ENCODE results near the gene VNN1.
"Not testable (repeated sequence)": the region's sequence is repeated elsewhere in the genome, so short reads cannot be mapped to it uniquely, and the experiment has no call there.

VNN1 gene

GRCh38 chr6:132698608-132699007 is 15.2 kb downstream of the VNN1 start:
- Histone ChIP-seq H3K27ac (ENCODE audit: low read depth, low read length, severe bottlenecking) (no peak overlapping the region), H3K4me3 (ENCODE audit: extremely low read depth, insufficient read depth, low read length, poor library complexity, severe bottlenecking) (no peak overlapping the region), H3K36me3 (ENCODE audit: control insufficient read depth, insufficient read depth, low read length) (no peaks in the 10 kb centered on the region), H3K9me3 (ENCODE audit: control insufficient read depth, low read length) (no peaks in the 10 kb centered on the region), H3K4me1 (ENCODE audit: control insufficient read depth, insufficient read depth, low read length, poor library complexity, severe bottlenecking) (no peaks in the 10 kb centered on the region)
- WGBS, 2 experiments (ENCODE audit: insufficient coverage in 2 of 2), result 20% methylated on average over 1 of the region's 1 CpG; no CpG with 5 or more reads in 1 of the 2 experiments

GRCh38 chr6:132695773-132696172 is 18.1 kb downstream of the VNN1 start:
- Histone ChIP-seq H3K9me3 (ENCODE audit: control insufficient read depth, low read length) (no peaks in the 10 kb centered on the region), H3K27ac (ENCODE audit: low read depth, low read length, severe bottlenecking) (no peak overlapping the region), H3K4me3 (ENCODE audit: extremely low read depth, insufficient read depth, low read length, poor library complexity, severe bottlenecking) (no peak overlapping the region), H3K4me1 (ENCODE audit: control insufficient read depth, insufficient read depth, low read length, poor library complexity, severe bottlenecking) (no peaks in the 10 kb centered on the region), H3K36me3 (ENCODE audit: control insufficient read depth, insufficient read depth, low read length) (no peaks in the 10 kb centered on the region)
- no CpG with 5 or more reads among the region's 1 CpG for whole genome bisulfite sequencing, 2 experiments (ENCODE audit: insufficient coverage in 2 of 2)

- Histone ChIP-seq H3K9me3 (ENCODE audit: control insufficient read depth, low read length) (no peaks in the 10 kb centered on the region), H3K36me3 (ENCODE audit: control insufficient read depth, insufficient read depth, low read length) (no peaks in the 10 kb centered on the region), H3K4me3 (ENCODE audit: extremely low read depth, insufficient read depth, low read length, poor library complexity, severe bottlenecking) (no peak overlapping the region), H3K4me1 (ENCODE audit: control insufficient read depth, insufficient read depth, low read length, poor library complexity, severe bottlenecking) (no peaks in the 10 kb centered on the region), H3K27ac (ENCODE audit: low read depth, low read length, severe bottlenecking) (no peak overlapping the region)
- 91 to 100% methylated on average over 3 of the region's 3 CpGs for WGBS, 2 experiments (ENCODE audit: insufficient coverage in 2 of 2)
These were observed 20.4 kb downstream of the VNN1 start for GRCh38 chr6:132693478-132693877.

GRCh38 chr6:132690678-132691077 is 23.2 kb downstream of the VNN1 start:
- H3K27ac ChIP-seq (ENCODE audit: low read depth, low read length, severe bottlenecking), result no peak overlapping the region
- no peaks in the 10 kb centered on the region for H3K36me3 ChIP-seq (ENCODE audit: control insufficient read depth, insufficient read depth, low read length)
- no peaks in the 10 kb centered on the region for H3K4me1 ChIP-seq (ENCODE audit: control insufficient read depth, insufficient read depth, low read length, poor library complexity, severe bottlenecking)
- no peak overlapping the region for H3K4me3 ChIP-seq (ENCODE audit: extremely low read depth, insufficient read depth, low read length, poor library complexity, severe bottlenecking)
- no peaks in the 10 kb centered on the region for H3K9me3 ChIP-seq (ENCODE audit: control insufficient read depth, low read length)
- 87 to 93% methylated on average over 3 to 4 of the region's 4 CpGs for WGBS, 2 experiments (ENCODE audit: insufficient coverage in 2 of 2)

GRCh38 chr6:132687306-132687705 is 26.5 kb downstream of the VNN1 start:
- 84 to 92% methylated on average over 5 of the region's 5 CpGs for WGBS, 2 experiments (ENCODE audit: insufficient coverage in 2 of 2)
- no peaks in the 10 kb centered on the region for H3K4me1 ChIP-seq (ENCODE audit: control insufficient read depth, insufficient read depth, low read length, poor library complexity, severe bottlenecking)
- no peaks in the 10 kb centered on the region for H3K9me3 ChIP-seq (ENCODE audit: control insufficient read depth, low read length)
- H3K27ac ChIP-seq (ENCODE audit: low read depth, low read length, severe bottlenecking), result no peak overlapping the region
- no peak overlapping the region for H3K4me3 ChIP-seq (ENCODE audit: extremely low read depth, insufficient read depth, low read length, poor library complexity, severe bottlenecking)
- H3K36me3 ChIP-seq (ENCODE audit: control insufficient read depth, insufficient read depth, low read length), result no peaks in the 10 kb centered on the region

- Histone ChIP-seq H3K9me3 (ENCODE audit: control insufficient read depth, low read length) (no peaks in the 10 kb centered on the region), H3K4me1 (ENCODE audit: control insufficient read depth, insufficient read depth, low read length, poor library complexity, severe bottlenecking) (no peaks in the 10 kb centered on the region), H3K4me3 (ENCODE audit: extremely low read depth, insufficient read depth, low read length, poor library complexity, severe bottlenecking) (no peak overlapping the region), H3K27ac (ENCODE audit: low read depth, low read length, severe bottlenecking) (no peak overlapping the region), H3K36me3 (ENCODE audit: control insufficient read depth, insufficient read depth, low read length) (no peaks in the 10 kb centered on the region)
- WGBS, 2 experiments (ENCODE audit: insufficient coverage in 2 of 2), result 94 to 100% methylated on average over 2 of the region's 3 CpGs
These were observed 27.3 kb downstream of the VNN1 start for GRCh38 chr6:132686531-132686930.

- H3K36me3 ChIP-seq (ENCODE audit: control insufficient read depth, insufficient read depth, low read length), result no peaks in the 10 kb centered on the region
- WGBS, 2 experiments (ENCODE audit: insufficient coverage in 2 of 2), result no CpG with 5 or more reads among the region's 3 CpGs
- no peaks in the 10 kb centered on the region for H3K9me3 ChIP-seq (ENCODE audit: control insufficient read depth, low read length)
- H3K27ac ChIP-seq (ENCODE audit: low read depth, low read length, severe bottlenecking), result no peak overlapping the region
- no peaks in the 10 kb centered on the region for H3K4me1 ChIP-seq (ENCODE audit: control insufficient read depth, insufficient read depth, low read length, poor library complexity, severe bottlenecking)
- no peak overlapping the region for H3K4me3 ChIP-seq (ENCODE audit: extremely low read depth, insufficient read depth, low read length, poor library complexity, severe bottlenecking)
These were observed 28.8 kb downstream of the VNN1 start for GRCh38 chr6:132685009-132685408.

- no peak overlapping the region for H3K27ac ChIP-seq (ENCODE audit: low read depth, low read length, severe bottlenecking)
- no peak overlapping the region for H3K4me3 ChIP-seq (ENCODE audit: extremely low read depth, insufficient read depth, low read length, poor library complexity, severe bottlenecking)
- no peaks in the 10 kb centered on the region for H3K4me1 ChIP-seq (ENCODE audit: control insufficient read depth, insufficient read depth, low read length, poor library complexity, severe bottlenecking)
- H3K36me3 ChIP-seq (ENCODE audit: control insufficient read depth, insufficient read depth, low read length), result no peaks in the 10 kb centered on the region
- no peaks in the 10 kb centered on the region for H3K9me3 ChIP-seq (ENCODE audit: control insufficient read depth, low read length)
- 84 to 95% methylated on average over 2 to 3 of the region's 6 CpGs for WGBS, 2 experiments (ENCODE audit: insufficient coverage in 2 of 2)
These were observed 29.6 kb downstream of the VNN1 start for GRCh38 chr6:132684272-132684671.

GRCh38 chr6:132683543-132683942 is 30.3 kb downstream of the VNN1 start:
- 85 to 91% methylated on average over 5 of the region's 6 CpGs for WGBS, 2 experiments (ENCODE audit: insufficient coverage in 2 of 2)
- Histone ChIP-seq H3K9me3 (ENCODE audit: control insufficient read depth, low read length) (no peaks in the 10 kb centered on the region), H3K4me3 (ENCODE audit: extremely low read depth, insufficient read depth, low read length, poor library complexity, severe bottlenecking) (no peak overlapping the region), H3K27ac (ENCODE audit: low read depth, low read length, severe bottlenecking) (no peak overlapping the region), H3K36me3 (ENCODE audit: control insufficient read depth, insufficient read depth, low read length) (no peaks in the 10 kb centered on the region), H3K4me1 (ENCODE audit: control insufficient read depth, insufficient read depth, low read length, poor library complexity, severe bottlenecking) (no peaks in the 10 kb centered on the region)

- H3K4me3 ChIP-seq (ENCODE audit: extremely low read depth, insufficient read depth, low read length, poor library complexity, severe bottlenecking); H3K4me1 ChIP-seq (ENCODE audit: control insufficient read depth, insufficient read depth, low read length, poor library complexity, severe bottlenecking); H3K36me3 ChIP-seq (ENCODE audit: control insufficient read depth, insufficient read depth, low read length); H3K27ac ChIP-seq (ENCODE audit: low read depth, low read length, severe bottlenecking); H3K9me3 ChIP-seq (ENCODE audit: control insufficient read depth, low read length): not testable (repeated sequence)
These were observed 34.8 kb downstream of the VNN1 start for GRCh38 chr6:132679094-132679493.

GRCh38 chr6:132675749-132676148 is 38.1 kb downstream of the VNN1 start:
- no peak overlapping the region for H3K4me3 ChIP-seq (ENCODE audit: extremely low read depth, insufficient read depth, low read length, poor library complexity, severe bottlenecking)
- H3K4me1 ChIP-seq (ENCODE audit: control insufficient read depth, insufficient read depth, low read length, poor library complexity, severe bottlenecking), result no peaks in the 10 kb centered on the region
- H3K36me3 ChIP-seq (ENCODE audit: control insufficient read depth, insufficient read depth, low read length), result no peaks in the 10 kb centered on the region
- no peak overlapping the region for H3K27ac ChIP-seq (ENCODE audit: low read depth, low read length, severe bottlenecking)
- H3K9me3 ChIP-seq (ENCODE audit: control insufficient read depth, low read length), result no peaks in the 10 kb centered on the region

- Histone ChIP-seq H3K9me3 (ENCODE audit: control insufficient read depth, low read length) (no peaks in the 10 kb centered on the region), H3K27ac (ENCODE audit: low read depth, low read length, severe bottlenecking) (no peak overlapping the region), H3K36me3 (ENCODE audit: control insufficient read depth, insufficient read depth, low read length) (no peaks in the 10 kb centered on the region), H3K4me1 (ENCODE audit: control insufficient read depth, insufficient read depth, low read length, poor library complexity, severe bottlenecking) (no peaks in the 10 kb centered on the region), H3K4me3 (ENCODE audit: extremely low read depth, insufficient read depth, low read length, poor library complexity, severe bottlenecking) (no peak overlapping the region)
- WGBS, 2 experiments (ENCODE audit: insufficient coverage in 2 of 2), result 75 to 80% methylated on average over 1 to 2 of the region's 3 CpGs
These were observed 38.9 kb downstream of the VNN1 start for GRCh38 chr6:132675002-132675401.
